ENCODE results near the gene FAM3C.

DNA sequence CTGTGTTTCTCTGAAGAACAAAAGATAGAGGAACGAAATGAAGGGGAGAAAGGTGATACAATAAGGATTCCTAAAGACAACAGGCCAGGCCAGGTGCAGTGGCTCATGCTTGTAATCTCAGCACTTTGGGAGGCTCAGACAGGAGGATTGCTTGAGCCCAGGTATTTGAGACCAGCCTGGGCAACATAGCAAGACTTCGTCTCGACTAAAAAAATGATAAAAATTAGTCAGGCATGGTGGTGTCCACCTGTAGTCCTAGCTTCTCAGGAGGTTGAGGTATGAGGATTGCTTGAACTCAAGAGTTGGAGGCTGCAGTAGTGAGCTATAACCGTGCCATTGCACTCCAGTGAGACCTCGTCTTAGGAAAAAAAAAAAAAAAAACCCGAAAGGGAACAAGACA lies 41.4 kb upstream of the FAM3C start:
- TF ChIP-seq, protein P1, sequence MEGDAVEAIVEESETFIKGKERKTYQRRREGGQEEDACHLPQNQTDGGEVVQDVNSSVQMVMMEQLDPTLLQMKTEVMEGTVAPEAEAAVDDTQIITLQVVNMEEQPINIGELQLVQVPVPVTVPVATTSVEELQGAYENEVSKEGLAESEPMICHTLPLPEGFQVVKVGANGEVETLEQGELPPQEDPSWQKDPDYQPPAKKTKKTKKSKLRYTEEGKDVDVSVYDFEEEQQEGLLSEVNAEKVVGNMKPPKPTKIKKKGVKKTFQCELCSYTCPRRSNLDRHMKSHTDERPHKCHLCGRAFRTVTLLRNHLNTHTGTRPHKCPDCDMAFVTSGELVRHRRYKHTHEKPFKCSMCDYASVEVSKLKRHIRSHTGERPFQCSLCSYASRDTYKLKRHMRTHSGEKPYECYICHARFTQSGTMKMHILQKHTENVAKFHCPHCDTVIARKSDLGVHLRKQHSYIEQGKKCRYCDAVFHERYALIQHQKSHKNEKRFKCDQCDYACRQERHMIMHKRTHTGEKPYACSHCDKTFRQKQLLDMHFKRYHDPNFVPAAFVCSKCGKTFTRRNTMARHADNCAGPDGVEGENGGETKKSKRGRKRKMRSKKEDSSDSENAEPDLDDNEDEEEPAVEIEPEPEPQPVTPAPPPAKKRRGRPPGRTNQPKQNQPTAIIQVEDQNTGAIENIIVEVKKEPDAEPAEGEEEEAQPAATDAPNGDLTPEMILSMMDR (IDR thresholded peaks at IDR 0.05) = no peak
- TF ChIP-seq EP300 (IDR thresholded peaks at IDR 0.05) = no peak
